Mesenchymal stem cell (in vitro differentiated cells and primary cell): ENCODE results near the gene STRA8.

Experiments
- DNase-seq: peaks from one replicate; pipeline ENCODE4 v3.0.0-alpha.2; 2013
- H2AFZ ChIP-seq: one replicate; pipeline ENCODE4 v1.6.1; 2013; ENCODE audit warnings: low read depth, mild to moderate bottlenecking, control low read depth, inconsistent platforms, low read length, moderate library complexity
- H2AK5ac ChIP-seq: 2 replicates; pipeline ENCODE4 v1.6.1; 2013; ENCODE audit warnings: low read length, moderate library complexity, mild to moderate bottlenecking, inconsistent platforms; ENCODE audit not compliant: severe bottlenecking
- H2BK120ac ChIP-seq: one replicate; pipeline ENCODE4 v1.6.1; 2013; ENCODE audit warnings: low read depth, mild to moderate bottlenecking, inconsistent platforms, low read length, moderate library complexity
- H2BK12ac ChIP-seq, 2 experiments: one replicate each; pipeline ENCODE4 v1.6.1; 2013; ENCODE audit warnings: inconsistent platforms in 2 of 2, low read length in 2 of 2, mild to moderate bottlenecking in 2 of 2, moderate library complexity in 2 of 2, control low read depth in 1 of 2
- H2BK15ac ChIP-seq: one replicate; pipeline ENCODE4 v1.6.1; 2013; ENCODE audit warnings: mild to moderate bottlenecking, low read depth, inconsistent platforms; ENCODE audit not compliant: poor library complexity, severe bottlenecking
- H2BK5ac ChIP-seq: 2 replicates; pipeline ENCODE4 v1.6.1; 2013; ENCODE audit warnings: low read depth, mild to moderate bottlenecking, low read length, control low read depth, inconsistent platforms; ENCODE audit not compliant: poor library complexity, severe bottlenecking
- H3K14ac ChIP-seq, 2 experiments: one replicate each; pipeline ENCODE4 v1.6.1; 2013; ENCODE audit warnings: inconsistent platforms in 2 of 2, low read length in 2 of 2, control low read depth in 1 of 2, mild to moderate bottlenecking in 1 of 2, moderate library complexity in 1 of 2
- H3K18ac ChIP-seq, 2 experiments: one replicate each; pipeline ENCODE4 v1.6.1; 2013; ENCODE audit warnings: inconsistent platforms in 2 of 2, low read length in 2 of 2, control low read depth in 1 of 2, low read depth in 1 of 2, mild to moderate bottlenecking in 1 of 2
- H3K23ac ChIP-seq, 2 experiments: one replicate each; pipeline ENCODE4 v1.6.1; 2013; ENCODE audit warnings: inconsistent platforms in 2 of 2, low read length in 2 of 2, mild to moderate bottlenecking in 2 of 2, moderate library complexity in 2 of 2, control low read depth in 1 of 2
- H3K27ac ChIP-seq: 2 replicates; pipeline ENCODE4 v1.5.1; 2013; ENCODE audit warnings: mild to moderate bottlenecking, moderate library complexity, low read length, control low read depth, inconsistent platforms; ENCODE audit not compliant: poor library complexity, severe bottlenecking
- H3K27me3 ChIP-seq, 2 experiments: 2 replicates each; pipeline versions ENCODE4 v1.6.1 to v1.7.0; 2013; ENCODE audit warnings: low read length in 2 of 2, mild to moderate bottlenecking in 2 of 2, moderate library complexity in 2 of 2, control low read depth in 1 of 2, inconsistent platforms in 1 of 2; ENCODE audit not compliant: control insufficient read depth in 1 of 2, insufficient read depth in 1 of 2
- H3K36me3 ChIP-seq, 2 experiments: 2 replicates each; pipeline versions ENCODE4 v1.6.1 to v1.7.0; 2013; ENCODE audit warnings: low read length in 2 of 2, control low read depth in 1 of 2, inconsistent platforms in 1 of 2, low read depth in 1 of 2, mild to moderate bottlenecking in 1 of 2; ENCODE audit not compliant: insufficient read depth in 2 of 2, control insufficient read depth in 1 of 2
- H3K4ac ChIP-seq, 2 experiments: one replicate each; pipeline ENCODE4 v1.6.1; 2013; ENCODE audit warnings: inconsistent platforms in 2 of 2, low read length in 2 of 2, mild to moderate bottlenecking in 2 of 2, moderate library complexity in 2 of 2, control low read depth in 1 of 2, low read depth in 1 of 2
- H3K4me1 ChIP-seq: 2 replicates; pipeline ENCODE4 v1.6.1; 2013; ENCODE audit warnings: low read depth, low read length, control low read depth; ENCODE audit not compliant: control insufficient read depth, insufficient read depth
- H3K4me2 ChIP-seq: 2 replicates; pipeline ENCODE4 v1.6.1; 2013; ENCODE audit warnings: low read length, mild to moderate bottlenecking, inconsistent platforms; ENCODE audit not compliant: poor library complexity, severe bottlenecking
- H3K4me3 ChIP-seq, 2 experiments: 2 replicates each; pipeline versions ENCODE4 v1.5.1 to v1.7.0; 2013; ENCODE audit warnings: low read length in 2 of 2, mild to moderate bottlenecking in 2 of 2, control low read depth in 1 of 2, low read depth in 1 of 2; ENCODE audit not compliant: insufficient read depth in 1 of 2
- H3K79me1 ChIP-seq: replicated peaks from 2 replicates; pipeline ENCODE4 v1.6.1; 2013; ENCODE audit warnings: mild to moderate bottlenecking, control low read depth, low read length, inconsistent platforms; ENCODE audit not compliant: poor library complexity, severe bottlenecking
- H3K9ac ChIP-seq: 2 replicates; pipeline ENCODE4 v1.7.0; 2013; ENCODE audit warnings: mild to moderate bottlenecking, low read length, moderate library complexity
- H3K9me3 ChIP-seq: 2 replicates; pipeline ENCODE4 v1.7.0; 2013; ENCODE audit warnings: mild to moderate bottlenecking, low read length; ENCODE audit not compliant: control insufficient read depth
- H4K8ac ChIP-seq: one replicate; pipeline ENCODE4 v1.6.1; 2013; ENCODE audit warnings: inconsistent platforms, mild to moderate bottlenecking, low read length, moderate library complexity
- H4K91ac ChIP-seq: one replicate; pipeline ENCODE4 v1.6.1; 2013; ENCODE audit warnings: mild to moderate bottlenecking, low read length, inconsistent platforms
- WGBS: methylation state at CpG from one replicate; pipeline ENCODE4 v1.1.7; 2013; ENCODE audit warnings: mixed read lengths; 5-methylcytosine and 5-hydroxymethylcytosine counted together

The STRA8 gene

GRCh38 chr7:135247746-135248471 is 14.3 kb downstream of the STRA8 start:
- peaks cover 0 to 2% of the 10 kb centered on the region in 2 experiments for H3K36me3 ChIP-seq
- H2BK15ac ChIP-seq = no peak overlapping the region
- 92% methylated on average over 22 of the region's 22 CpGs for WGBS
- H3K4me2 ChIP-seq = no peak overlapping the region
- no peak overlapping the region for H4K91ac ChIP-seq
- peak overlapping the region in 1 of 2 experiments; percentile 53 for H3K4ac ChIP-seq
- H3K9ac ChIP-seq = no peak overlapping the region
- H3K27ac ChIP-seq = no peak overlapping the region
- H3K23ac ChIP-seq = no peak overlapping the region
- H3K18ac ChIP-seq = no peak overlapping the region
- H3K4me1 ChIP-seq = peaks cover 6% of the 10 kb centered on the region
- DNase-seq = no peak
- H2BK5ac ChIP-seq = no peak overlapping the region
- no peak overlapping the region for H2AK5ac ChIP-seq
- H2AFZ ChIP-seq = no peak overlapping the region
- H2BK120ac ChIP-seq = no peak overlapping the region
- H3K4me3 ChIP-seq = no peak overlapping the region
- no peak overlapping the region for H3K14ac ChIP-seq
- H3K9me3 ChIP-seq = no peaks in the 10 kb centered on the region
- peaks cover 0 to 4% of the 10 kb centered on the region in 2 experiments for H3K27me3 ChIP-seq
- H3K79me1 ChIP-seq = no peaks in the 10 kb centered on the region
- no peak overlapping the region for H2BK12ac ChIP-seq
- H4K8ac ChIP-seq = no peak overlapping the region

DNA sequence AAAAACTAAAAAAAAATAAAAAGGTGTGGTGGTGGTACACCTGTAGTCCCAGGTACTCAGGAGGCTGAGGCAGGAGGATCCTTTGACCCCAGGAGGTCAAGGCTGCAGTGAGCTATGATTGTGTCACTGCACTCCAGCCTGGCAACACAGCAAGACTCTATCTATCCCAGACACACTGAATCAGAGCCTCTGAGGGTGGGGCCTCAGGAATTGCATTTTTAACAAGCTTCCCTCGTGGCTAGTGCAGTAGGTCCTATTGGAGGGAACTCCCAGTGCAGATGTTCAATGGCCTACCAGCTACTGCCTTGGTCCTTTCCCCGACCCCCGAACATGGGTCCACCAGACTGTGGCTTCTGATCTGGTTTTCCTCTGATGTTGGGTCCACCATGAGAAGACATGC is 14.9 kb downstream of the STRA8 start:
- no peak for DNase-seq
- no peak overlapping the region for H2AFZ ChIP-seq
- no peaks in the 10 kb centered on the region for H3K9me3 ChIP-seq
- peaks cover 6% of the 10 kb centered on the region for H3K4me1 ChIP-seq
- no peak overlapping the region for H2BK120ac ChIP-seq
- no peaks in the 10 kb centered on the region for H3K79me1 ChIP-seq
- H3K36me3 ChIP-seq = peaks cover 0 to 2% of the 10 kb centered on the region in 2 experiments
- no peak overlapping the region for H3K14ac ChIP-seq
- H3K27ac ChIP-seq = no peak overlapping the region
- WGBS = 86% methylated on average over 3 of the region's 3 CpGs
- no peak overlapping the region for H2BK15ac ChIP-seq
- no peak overlapping the region for H3K18ac ChIP-seq
- H2AK5ac ChIP-seq = no peak overlapping the region
- H2BK5ac ChIP-seq = no peak overlapping the region
- H3K23ac ChIP-seq = no peak overlapping the region
- H3K4me2 ChIP-seq = no peak overlapping the region
- peaks cover 0 to 4% of the 10 kb centered on the region in 2 experiments for H3K27me3 ChIP-seq
- no peak overlapping the region for H3K4me3 ChIP-seq
- no peak overlapping the region for H3K9ac ChIP-seq
- H3K4ac ChIP-seq = no peak overlapping the region
- H4K8ac ChIP-seq = no peak overlapping the region
- no peak overlapping the region for H2BK12ac ChIP-seq
- H4K91ac ChIP-seq = no peak overlapping the region

DNA sequence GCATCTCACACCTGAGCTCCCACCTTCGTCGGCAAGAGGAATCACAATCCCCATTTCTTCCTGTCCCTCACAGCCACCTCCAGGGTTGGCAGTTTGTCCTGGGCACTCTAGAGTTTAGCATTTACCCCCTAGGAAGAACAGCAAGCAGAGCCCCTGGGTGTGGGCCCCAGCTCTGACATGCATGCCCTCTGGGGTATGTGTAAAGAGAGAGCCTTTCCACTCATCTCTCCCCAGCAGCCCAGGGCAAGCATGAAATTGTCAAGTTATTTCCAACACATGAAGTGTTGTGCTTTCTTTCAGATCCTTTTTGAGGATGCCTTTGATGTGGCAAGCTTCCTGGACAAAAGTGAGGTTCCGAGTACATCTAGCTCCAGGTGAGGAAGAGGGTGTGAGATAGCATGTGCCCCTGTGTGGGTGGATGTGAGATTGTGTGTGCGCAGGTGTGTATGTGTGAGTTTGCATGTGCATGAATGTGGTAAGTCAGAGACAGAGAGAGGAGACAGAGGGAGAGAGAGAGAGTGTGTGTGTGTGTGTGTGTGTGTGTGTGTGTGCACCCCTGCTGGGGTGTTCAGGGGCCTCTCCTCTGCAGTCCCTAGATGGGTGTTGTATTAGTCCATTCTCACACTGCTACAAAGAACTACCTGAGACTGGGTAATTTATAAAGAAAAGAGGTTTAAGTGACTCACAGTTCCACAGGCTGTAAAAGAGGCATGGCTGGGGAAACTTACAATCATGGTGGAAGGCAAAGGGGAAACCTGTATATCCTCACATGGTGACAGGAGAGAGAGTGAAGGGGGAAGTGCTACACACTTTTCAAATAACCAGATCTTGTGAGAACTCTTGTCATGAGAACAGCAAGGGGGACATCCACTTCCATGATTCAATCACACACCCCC is 18.1 kb downstream of the STRA8 start:
- H2AK5ac ChIP-seq = no peak overlapping the region
- H3K4ac ChIP-seq = no peak overlapping the region
- no peaks in the 10 kb centered on the region for H3K36me3 ChIP-seq
- no peak overlapping the region for H2BK15ac ChIP-seq
- DNase-seq = no peak
- H2AFZ ChIP-seq = no peak overlapping the region
- no peak overlapping the region for H3K14ac ChIP-seq
- H3K9ac ChIP-seq = no peak overlapping the region
- over 99% methylated on average over 4 of the region's 4 CpGs for WGBS
- no peak overlapping the region for H4K8ac ChIP-seq
- no peak overlapping the region for H3K23ac ChIP-seq
- no peaks in the 10 kb centered on the region for H3K79me1 ChIP-seq
- H3K27me3 ChIP-seq = no peaks in the 10 kb centered on the region
- no peak overlapping the region for H2BK5ac ChIP-seq
- H3K9me3 ChIP-seq = no peaks in the 10 kb centered on the region
- H3K4me3 ChIP-seq = no peak overlapping the region
- peaks cover 19% of the 10 kb centered on the region for H3K4me1 ChIP-seq
- no peak overlapping the region for H3K18ac ChIP-seq
- H3K4me2 ChIP-seq = no peak overlapping the region
- no peak overlapping the region for H3K27ac ChIP-seq
- H2BK12ac ChIP-seq = no peak overlapping the region
- H2BK120ac ChIP-seq = no peak overlapping the region
- H4K91ac ChIP-seq = no peak overlapping the region
